ENCODE measurements around the gene ZCCHC24.

The ZCCHC24 gene

GRCh38 chr10:79434223-79434687, 11.2 kb downstream of the ZCCHC24 start:
- DNase-seq = peak in 3 of 10 donors; percentile 1 to 51 (median 20)
- intact Hi-C loops (cut with DNase I) = no loop called here

DNA sequence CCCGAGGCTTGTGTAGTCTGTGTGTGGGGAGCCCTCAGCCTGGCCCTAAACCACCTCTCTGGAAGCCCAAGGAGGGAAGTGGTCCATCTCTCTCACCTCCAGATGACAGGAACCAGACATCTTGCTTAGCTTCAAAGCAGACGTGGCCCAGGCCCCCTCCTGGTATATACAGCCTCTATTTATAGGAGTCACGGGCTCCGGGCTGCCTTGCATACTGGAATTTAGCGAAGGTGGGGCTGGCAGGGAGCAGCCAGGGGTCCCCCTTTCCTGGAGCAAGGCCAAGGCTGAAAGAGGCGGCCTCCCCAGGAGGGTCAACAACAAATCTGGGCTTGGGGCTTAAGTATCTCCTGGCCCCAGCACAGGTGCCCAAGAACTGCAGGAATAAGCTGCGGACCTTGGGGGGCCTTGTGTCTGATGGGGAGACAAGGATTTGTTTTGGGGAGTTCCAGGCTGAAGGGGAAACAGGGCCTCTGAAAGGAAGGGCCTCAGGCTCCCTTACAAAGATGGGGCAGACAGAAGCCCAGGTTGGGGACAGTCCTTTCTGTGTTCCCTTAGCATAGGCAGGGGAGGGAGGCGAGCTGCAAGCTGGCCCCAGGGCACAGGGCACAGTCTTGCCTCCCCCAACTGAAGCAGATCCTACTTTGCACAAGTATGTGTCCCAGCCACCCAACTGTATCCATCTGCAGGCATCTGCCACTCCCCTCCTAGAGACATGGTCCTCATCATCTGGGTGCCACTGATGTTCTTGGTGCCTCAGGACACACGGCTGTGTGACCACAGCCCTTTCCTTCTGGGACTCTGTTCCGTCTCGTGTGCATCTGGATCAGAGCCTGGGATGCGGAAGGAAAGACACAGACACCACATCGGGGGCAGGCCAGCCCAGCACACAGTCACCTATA, 11.9 kb downstream of the ZCCHC24 start:
- intact Hi-C loops (cut with DNase I) = no loop called here
- peak in 4 of 10 donors; percentile 6 to 79 (median 36) for DNase-seq

DNA sequence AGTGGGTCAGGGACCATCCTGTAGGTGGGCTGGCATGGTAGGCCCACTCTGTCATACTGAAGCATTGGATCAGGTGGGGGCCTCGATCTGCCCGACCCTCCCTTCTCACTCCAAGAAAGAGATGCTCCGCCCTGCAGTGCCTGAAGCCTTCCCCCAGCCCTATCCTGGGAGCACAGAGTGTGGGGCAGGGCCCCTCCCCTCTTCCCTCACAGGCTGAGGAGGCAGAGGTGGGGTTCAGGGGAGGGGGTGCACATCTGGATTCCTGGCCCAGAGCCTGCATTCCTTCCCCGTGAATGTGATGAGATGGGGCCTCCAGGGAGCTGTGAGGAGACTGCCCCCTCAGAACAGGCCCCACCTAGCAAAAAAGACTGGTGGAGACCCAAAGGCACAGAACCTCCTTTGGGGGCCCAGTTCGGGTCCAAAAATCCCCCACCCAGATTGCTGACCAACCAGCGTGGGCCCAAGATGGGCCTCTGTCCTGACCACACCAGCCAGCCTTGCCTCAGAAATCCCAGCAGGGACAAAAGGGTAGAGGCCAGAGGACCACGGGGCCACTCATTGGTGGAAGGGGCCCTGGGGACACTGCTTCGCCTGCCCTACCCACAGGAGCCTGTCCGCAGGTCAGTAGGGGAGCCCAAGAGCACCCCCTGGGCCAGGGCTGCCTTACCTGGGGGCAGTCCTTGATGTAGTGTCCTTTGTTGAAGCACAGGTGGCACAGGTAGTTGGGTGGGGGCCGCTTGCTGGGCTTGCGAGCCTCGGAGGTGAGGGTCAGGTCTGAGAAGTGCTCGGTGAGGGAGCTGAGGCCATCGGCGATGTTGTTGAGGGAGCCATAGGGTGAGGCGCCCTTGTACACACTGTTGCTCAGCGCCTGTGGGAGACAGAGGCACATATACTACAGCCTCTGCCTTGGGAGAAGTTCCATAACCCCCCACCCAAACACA, 13.3 kb downstream of the ZCCHC24 start:
- intact Hi-C loops (cut with DNase I) = no loop called here
- peak in 4 of 10 donors; percentile 5 to 67 (median 56) for DNase-seq

DNA sequence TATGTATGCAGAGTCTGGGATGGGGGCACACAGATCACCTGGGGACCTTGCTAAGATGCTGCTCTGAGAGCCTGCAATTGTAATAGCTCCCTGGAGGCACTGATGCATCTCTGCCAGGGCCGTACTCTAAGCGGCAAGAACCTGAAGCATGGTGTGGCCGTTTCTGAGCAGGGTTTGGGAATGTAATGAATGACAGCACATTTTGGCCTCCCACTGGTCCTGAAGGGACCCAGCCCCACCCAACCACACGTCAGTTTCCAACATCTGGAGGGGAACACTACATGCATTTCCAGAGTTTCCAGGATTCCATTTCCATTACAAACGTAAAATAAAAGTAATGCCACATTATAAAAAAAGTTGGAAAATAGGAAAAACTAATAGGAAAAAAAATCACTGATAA, 14.0 kb downstream of the ZCCHC24 start:
- intact Hi-C loops (cut with DNase I) = no loop called here
- peak in 3 of 10 donors; percentile 15 to 45 (median 40) for DNase-seq

DNA sequence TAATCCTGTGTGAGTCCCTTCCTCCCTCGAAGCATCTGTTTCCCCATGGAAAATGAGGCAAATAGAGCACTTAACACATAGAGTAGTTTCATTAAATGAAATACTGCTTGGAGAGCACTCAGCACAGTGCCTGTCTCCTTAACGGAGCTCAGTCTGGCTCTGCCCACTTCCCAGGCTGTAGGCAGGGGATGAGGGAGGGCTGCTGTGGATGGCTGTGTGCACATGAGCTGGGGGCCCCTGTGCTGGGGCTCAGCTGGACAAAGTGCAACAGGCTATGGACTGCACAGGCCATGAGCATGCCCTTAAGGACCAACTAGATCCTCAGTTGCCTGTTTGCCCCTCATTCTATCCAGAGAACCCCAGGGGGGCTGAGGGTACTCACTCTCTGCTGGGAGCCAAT, 14.5 kb downstream of the ZCCHC24 start:
- peak in 2 of 10 donors; percentile 46 to 54 for DNase-seq

DNA sequence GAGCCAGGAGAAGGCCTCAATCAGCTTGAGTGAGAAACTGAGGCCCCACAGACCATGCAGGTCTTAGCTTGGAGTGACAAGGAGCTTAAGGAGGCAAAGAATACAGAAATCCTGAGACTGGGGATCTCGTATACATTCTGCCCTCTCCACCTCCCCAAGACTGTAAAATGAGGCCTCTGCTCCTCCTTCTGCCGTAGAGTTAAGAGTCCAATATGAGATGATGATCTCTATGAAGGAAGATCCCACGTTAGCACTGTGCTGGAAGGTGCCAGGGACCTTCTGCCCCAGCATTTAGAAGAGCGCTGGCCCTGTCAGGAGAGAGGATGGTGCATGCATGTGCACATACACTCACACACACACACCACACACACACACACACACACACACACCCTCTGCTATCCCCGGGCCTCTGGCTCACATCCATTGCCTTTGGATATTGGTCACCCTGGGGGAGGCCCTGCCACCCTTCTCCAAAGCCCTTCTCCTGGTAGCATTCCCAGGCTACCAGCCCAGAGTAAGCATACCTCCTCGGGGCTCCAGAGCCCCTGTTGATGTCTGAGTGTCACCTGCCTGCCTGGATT, 15.0 kb downstream of the ZCCHC24 start:
- intact Hi-C loops (cut with DNase I) = no loop called here
- peak in 2 of 10 donors; percentile 33 to 44 for DNase-seq

More for the DNA sequence above, 14.5 kb downstream of the ZCCHC24 start:
- intact Hi-C loops (cut with DNase I) = no loop called here

GRCh38 chr10:79429751-79430150, 15.7 kb downstream of the ZCCHC24 start:
- intact Hi-C loops (cut with DNase I) = no loop called here
- DNase-seq = peak in 2 of 10 donors; percentile 19 to 60

- intact Hi-C loops (cut with DNase I) = no loop called here
- no peak for DNase-seq
These were observed 17.5 kb downstream of the ZCCHC24 start for GRCh38 chr10:79427965-79428364.

DNA sequence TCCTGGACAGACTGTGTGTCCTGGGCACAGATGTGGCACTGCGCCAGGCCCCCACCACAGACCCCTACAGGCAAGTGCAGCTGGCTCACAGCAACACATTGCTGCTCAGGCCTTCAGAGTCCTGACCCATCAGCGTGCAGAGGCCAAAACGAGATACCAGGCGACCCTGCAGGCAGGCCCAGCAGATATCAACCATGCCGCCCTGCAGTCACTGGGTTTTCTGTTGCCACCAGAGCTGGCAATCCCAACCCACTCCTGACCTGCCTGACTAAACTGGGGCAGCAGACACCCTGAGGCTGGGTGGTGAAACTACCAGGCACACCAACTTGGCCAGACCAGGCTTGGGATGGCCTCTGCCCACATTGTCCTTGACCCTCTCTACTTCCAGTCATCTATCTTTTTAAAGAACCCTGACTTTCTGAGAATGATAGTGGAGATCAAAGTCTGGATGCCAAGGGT, 20.3 kb downstream of the ZCCHC24 start:
- intact Hi-C loops (cut with DNase I) = no loop called here
- peak in 3 of 10 donors; percentile 57 to 67 (median 63) for DNase-seq

- intact Hi-C loops (cut with DNase I) = no loop called here
- DNase-seq = peak in 3 of 10 donors; percentile 54 to 78 (median 63)
These were observed 21.0 kb downstream of the ZCCHC24 start for GRCh38 chr10:79424221-79425073.

- intact Hi-C loops (cut with DNase I) = no loop called here
- peak in 3 of 10 donors; percentile 47 to 72 (median 67) for DNase-seq
These were observed 23.1 kb downstream of the ZCCHC24 start for GRCh38 chr10:79422178-79422892.

GRCh38 chr10:79420974-79421688, 24.3 kb downstream of the ZCCHC24 start:
- intact Hi-C loops (cut with DNase I) = no loop called here
- DNase-seq = peak in 3 of 10 donors; percentile 43 to 76 (median 59)

DNA sequence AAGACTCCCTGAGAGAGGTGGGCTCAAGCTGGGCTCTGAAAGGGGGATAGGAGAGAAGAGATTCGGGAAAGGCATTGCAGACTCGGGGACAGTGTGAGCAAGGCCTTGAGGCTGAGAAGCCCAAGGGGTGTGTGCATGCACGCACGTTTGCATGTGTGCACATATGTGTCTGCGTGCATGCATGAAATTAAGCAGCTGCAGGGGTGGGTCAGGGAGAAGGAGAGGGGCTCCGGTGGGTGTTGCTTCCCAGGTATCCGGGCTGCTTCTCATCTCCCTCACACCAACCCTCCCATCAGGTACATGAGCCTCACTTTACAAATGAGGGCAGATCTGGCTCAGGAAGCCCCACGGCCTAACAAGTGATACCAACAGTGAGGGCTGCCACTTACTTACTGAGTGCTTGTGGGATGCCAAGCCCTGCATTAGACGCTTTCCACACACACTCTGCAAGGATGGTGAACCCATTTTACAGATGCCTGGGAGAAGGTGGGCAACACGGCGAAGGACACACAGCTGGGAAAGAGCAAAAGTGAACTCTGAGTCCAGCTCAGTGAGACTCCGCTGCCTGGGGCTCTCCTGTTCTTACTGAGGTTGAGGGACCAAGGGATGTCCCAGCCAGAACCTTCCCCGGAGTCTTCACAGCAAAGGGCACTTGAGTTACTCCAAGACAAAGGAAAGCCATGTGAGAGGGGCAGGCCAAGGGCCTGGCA, 26.4 kb downstream of the ZCCHC24 start:
- DNase-seq = peak in 3 of 10 donors; percentile 29 to 62 (median 50)
- intact Hi-C loops (cut with DNase I) = no loop called here

DNA sequence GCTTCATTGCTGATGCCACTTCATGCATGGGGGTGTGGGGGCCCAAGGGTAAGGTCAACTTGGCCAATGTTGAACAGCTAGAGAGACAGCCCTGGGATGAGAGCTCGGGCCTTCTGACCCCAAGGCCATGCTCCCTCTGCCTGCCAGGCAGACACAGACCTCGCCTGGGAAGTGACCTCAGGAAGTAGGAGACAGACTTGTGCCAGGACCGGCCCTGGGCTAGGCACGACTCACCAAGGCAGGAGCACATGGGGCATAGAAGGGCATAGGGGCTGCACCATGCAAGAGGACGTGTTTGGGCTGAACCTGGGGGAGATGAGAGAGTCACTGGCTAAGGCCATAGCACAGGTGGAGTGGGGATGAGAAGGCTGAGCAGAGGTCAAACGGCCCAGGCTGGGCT, 27.1 kb downstream of the ZCCHC24 start:
- peak in 3 of 10 donors; percentile 50 to 83 (median 67) for DNase-seq
- intact Hi-C loops (cut with DNase I) = no loop called here

DNA sequence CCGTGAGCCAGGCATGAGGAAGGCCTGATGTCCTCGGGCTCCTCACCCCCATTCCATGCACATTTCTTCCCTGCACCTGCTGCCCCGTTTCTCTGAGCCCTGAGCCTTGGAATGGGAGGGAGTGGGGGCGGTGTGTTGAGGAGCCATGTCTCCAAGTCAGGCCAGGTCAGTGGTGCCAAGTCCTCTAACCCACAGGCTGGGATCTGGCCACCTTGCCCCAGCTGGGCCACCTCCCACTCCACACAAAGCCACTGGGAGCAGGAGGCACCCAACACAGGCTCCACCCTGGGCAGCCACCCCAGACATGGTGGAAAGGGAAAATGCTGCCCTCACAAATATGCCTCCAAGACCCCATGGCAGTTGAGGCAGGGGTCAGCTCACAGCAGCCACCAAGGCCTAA, 27.7 kb downstream of the ZCCHC24 start:
- intact Hi-C loops (cut with DNase I) = no loop called here
- DNase-seq = peak in 3 of 10 donors; percentile 69 to 75 (median 72)

DNA sequence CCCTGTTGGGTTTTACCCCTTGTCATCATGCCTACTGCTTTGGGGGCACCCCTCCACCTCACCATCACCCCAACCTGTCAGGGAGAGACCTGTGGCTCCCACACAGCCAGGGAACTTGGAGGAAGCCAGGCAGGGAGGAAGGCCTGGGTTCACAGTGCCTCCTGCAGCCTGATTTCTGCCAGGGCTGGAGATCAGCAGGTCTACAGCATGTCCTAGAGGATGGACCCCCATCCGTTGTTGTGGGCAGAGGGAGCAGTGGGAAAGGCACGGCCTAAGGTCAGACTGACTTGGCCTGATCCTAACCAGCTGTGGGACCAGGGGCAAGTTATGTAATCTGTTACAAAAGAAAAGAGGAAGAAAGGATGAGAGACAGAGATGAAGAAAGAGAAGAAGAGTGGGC, 28.2 kb downstream of the ZCCHC24 start:
- DNase-seq = peak in 3 of 10 donors; percentile 25 to 77 (median 63)
- intact Hi-C loops (cut with DNase I) = no loop called here

- intact Hi-C loops (cut with DNase I) = no loop called here
- DNase-seq = peak in 3 of 10 donors; percentile 38 to 73 (median 70)
These were observed 28.7 kb downstream of the ZCCHC24 start for GRCh38 chr10:79416578-79417255.

All from posterior cingulate gyrus (tissue), 11 donors.